Measurements from ENCODE around the gene NUDT11.

DNA sequence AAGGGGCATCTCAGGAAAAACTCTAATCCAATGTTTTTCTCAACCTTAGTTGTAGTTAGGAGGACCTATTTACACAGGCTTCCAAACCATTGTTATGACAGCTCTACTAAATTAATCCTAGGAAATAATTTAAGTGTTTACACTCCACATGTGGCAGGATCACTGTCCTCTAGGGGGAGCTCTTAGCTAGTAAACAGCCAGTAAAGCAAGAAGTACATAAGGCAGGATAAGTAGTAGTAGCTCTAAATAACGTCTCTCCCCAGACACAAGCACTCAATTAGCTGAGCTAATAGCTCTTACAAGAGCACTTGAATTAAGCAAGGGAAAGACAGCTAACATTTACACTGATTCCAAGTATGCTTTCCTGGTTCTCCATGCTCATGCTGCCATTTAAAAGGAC is 37.3 kb downstream of the NUDT11 start:
- no peak for TF ChIP-seq EZH2 (IDR thresholded peaks at IDR 0.05; ENCODE audit: borderline replicate concordance, low read depth, low read length, severe bottlenecking)
- TF ChIP-seq, protein P1, sequence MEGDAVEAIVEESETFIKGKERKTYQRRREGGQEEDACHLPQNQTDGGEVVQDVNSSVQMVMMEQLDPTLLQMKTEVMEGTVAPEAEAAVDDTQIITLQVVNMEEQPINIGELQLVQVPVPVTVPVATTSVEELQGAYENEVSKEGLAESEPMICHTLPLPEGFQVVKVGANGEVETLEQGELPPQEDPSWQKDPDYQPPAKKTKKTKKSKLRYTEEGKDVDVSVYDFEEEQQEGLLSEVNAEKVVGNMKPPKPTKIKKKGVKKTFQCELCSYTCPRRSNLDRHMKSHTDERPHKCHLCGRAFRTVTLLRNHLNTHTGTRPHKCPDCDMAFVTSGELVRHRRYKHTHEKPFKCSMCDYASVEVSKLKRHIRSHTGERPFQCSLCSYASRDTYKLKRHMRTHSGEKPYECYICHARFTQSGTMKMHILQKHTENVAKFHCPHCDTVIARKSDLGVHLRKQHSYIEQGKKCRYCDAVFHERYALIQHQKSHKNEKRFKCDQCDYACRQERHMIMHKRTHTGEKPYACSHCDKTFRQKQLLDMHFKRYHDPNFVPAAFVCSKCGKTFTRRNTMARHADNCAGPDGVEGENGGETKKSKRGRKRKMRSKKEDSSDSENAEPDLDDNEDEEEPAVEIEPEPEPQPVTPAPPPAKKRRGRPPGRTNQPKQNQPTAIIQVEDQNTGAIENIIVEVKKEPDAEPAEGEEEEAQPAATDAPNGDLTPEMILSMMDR (IDR thresholded peaks at IDR 0.05; ENCODE audit: extremely low read depth in 1 of 2, insufficient read depth in 1 of 2, low read depth in 1 of 2, low read length in 2 of 2), result peak; percentile 17 to 22
- TF ChIP-seq POLR2AphosphoS5 (IDR thresholded peaks at IDR 0.05; ENCODE audit: insufficient read depth, low read depth, low read length), result no peak
- TF ChIP-seq POLR2A (IDR thresholded peaks at IDR 0.05; ENCODE audit: low read depth, low read length), result no peak
- TF ChIP-seq, protein P2, sequence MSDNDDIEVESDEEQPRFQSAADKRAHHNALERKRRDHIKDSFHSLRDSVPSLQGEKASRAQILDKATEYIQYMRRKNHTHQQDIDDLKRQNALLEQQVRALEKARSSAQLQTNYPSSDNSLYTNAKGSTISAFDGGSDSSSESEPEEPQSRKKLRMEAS (IDR thresholded peaks at IDR 0.05; ENCODE audit: insufficient read depth, insufficient read length), result no peak
- no peak for TF ChIP-seq GATA2 (IDR thresholded peaks at IDR 0.05; ENCODE audit: insufficient read depth, insufficient read length, low read depth, low read length)
- no peak for TF ChIP-seq MYC (IDR thresholded peaks at IDR 0.05; ENCODE audit: low read depth, low read length)
- TF ChIP-seq FOS (IDR thresholded peaks at IDR 0.05; ENCODE audit: borderline replicate concordance, insufficient read depth, low read length), result no peak
- TF ChIP-seq JUN (IDR thresholded peaks at IDR 0.05; ENCODE audit: borderline replicate concordance, insufficient read depth, insufficient read length, low read depth), result no peak
